Kasumi-1 (cell line): Measurements from ENCODE around the gene EFNA5.
"Not testable (repeated sequence)": the region's sequence is repeated elsewhere in the genome, so short reads cannot be mapped to it uniquely, and the experiment has no call there.

ENCODE experiments used
- DNase-seq, 2 experiments: peaks; one replicate each; lab custom pipeline; 2025; lab: John Stamatoyannopoulos, UW

The EFNA5 gene

DNA sequence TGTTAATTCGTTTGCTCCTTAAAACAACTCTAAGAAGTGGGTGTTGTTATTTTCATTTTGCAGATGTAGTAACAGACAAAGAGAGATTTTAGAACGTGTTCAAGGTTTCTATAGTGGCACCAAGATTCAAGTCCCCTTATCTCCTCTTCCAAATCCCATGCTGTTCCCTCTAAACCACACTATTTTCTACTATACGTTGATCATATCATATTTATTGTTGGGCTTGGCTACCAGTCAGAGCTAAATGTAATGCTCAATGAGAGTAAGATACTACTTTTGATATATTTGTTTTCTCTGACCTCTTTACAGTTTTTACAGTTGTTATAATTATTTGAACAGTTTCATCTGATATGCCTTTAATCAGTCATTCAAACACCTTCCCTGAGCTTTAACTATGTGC, 212.9 kb downstream of the EFNA5 start:
- no peak for DNase-seq

DNA sequence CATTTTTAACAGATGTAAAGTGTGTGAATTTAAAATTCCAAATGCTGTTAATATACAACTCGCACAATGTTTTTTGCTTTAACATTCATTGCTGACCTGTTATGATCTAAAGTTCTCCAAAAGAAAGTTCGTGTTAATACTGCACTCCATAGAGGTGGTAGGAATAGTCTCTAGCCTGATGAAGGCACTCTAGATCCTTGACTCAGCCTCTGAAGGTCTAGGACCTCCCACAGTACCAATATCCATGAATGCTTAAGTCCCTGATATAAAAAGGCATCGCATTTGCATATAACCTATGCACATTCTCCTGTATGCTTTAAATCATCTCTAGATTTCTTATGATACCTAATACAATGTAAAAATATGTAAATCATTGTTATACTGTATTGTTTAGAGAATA, 213.6 kb downstream of the EFNA5 start:
- no peak for DNase-seq

DNA sequence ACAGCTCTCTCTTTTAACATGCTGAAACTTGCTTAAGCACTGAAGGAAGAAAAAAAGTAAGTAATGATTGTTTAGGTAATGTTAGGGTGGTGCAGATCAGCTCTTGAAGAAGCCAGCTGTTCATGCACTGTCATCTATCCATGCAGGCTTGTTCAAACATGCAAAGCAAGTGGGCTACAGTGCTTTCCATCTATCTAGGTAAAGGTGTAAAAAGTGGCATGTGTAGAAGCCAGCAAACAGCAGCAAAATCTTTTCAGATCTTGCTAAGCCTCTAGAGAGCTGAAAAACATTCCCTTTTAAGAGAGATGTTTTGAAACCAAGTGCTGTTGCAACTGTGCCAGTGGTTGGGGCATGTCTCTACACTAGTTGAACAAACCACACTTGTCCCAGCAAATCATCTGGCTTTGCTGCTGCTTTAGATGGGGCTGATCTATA, 214.4 kb downstream of the EFNA5 start:
- no peak for DNase-seq

DNA sequence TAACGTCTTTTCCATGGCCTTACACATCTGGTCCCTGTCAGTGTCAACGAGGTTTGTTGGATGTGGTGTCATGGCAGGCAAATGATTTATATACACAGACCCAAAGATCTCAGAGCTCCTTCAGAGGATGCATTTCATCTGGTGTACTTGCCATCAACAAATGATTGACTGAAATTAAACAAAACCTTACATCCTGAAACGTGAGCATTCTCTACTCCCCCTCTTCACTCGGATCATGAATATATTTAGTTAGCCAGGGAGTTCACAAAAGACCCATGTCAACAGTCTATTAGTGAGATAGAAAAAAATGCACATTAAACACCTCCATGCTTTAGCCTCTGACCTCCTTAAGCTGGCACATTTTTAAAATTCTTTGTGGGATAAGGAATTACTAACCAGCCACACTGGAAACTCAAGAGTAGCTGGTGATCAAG, 215.6 kb downstream of the EFNA5 start:
- no peak for DNase-seq

GRCh38 chr5:107451827-107452226, 218.9 kb downstream of the EFNA5 start:
- not testable (repeated sequence) for DNase-seq

- no peak for DNase-seq
These were observed 219.7 kb downstream of the EFNA5 start for GRCh38 chr5:107451028-107451427.

DNA sequence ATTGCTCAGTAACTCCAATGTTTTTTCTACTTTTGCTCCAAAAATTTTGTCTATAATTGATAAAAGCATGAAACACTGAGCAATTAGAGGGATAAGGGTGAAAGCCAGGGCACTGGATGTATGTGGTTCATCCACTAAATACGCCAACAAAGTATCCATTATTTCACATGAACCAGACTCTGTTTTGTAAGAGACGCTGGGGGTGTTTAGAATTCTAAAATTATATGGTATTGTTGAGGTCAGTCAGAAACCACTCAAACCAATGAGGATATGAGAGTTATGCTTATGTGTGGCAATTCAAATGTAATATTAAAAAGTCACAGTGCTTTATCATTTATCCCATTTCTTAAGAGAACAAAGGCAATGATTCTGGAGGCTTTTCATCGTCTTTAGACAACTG, 220.2 kb downstream of the EFNA5 start:
- DNase-seq = no peak

DNA sequence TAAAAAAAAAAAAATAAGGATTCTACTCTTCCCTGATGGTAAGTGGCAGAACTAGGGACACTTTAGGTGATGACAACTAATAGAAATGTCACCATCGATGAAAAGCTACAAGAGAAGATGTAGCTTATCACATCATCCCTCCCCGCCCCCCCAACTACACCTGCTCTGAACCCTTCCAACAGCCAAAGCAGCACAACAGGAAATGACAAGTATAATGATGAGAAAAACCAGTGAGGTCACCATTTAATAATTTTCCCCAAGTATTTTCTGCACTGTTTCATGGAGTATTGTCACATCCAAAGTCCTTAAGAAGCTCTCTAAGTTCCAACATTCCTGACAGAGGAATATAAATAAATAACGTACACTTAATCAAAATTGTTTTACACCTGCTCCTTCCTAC, 221.4 kb downstream of the EFNA5 start:
- DNase-seq = no peak

- DNase-seq = no peak
These were observed 223.2 kb downstream of the EFNA5 start for GRCh38 chr5:107447587-107447986.

- DNase-seq = no peak
These were observed 223.8 kb downstream of the EFNA5 start for GRCh38 chr5:107446972-107447371.

- DNase-seq = no peak
These were observed 226.4 kb downstream of the EFNA5 start for GRCh38 chr5:107444300-107444699.

DNA sequence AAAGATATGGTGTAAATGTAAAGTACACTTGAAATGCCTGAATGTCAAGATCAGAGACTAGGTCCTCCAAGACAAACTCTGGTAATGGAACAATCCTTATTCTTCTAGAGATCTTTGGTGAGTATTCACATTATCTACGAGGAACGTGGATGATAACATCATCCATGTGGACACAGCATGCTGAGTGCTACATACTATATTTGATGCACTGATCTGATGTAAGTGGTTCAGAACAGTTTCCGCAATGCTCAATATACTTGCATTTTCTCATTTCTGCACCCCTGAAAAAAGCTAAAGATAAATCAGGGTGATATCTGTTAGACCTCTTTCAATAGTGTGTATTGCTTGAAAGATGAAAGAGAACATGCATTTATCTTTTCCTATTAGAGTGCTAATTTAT, 226.8 kb downstream of the EFNA5 start:
- no peak for DNase-seq

DNA sequence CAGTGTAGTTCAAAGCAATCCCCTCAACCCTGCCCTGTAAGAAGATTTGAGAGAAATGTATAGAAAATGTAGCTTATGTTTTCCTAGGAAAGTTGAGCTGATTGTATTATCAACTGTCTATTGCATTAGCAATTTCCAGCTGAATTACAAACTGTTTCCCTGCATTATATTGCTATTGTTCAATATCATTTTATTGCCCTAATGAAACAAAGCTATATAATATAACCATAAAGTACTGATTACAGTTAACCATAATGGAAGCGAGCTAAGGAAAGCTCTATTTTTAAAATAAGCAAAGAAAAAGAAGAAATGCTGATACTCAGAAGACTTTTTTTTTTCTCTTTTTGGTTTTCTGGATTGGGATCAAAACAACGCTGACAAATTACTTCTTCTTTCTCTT, 228.3 kb downstream of the EFNA5 start:
- no peak for DNase-seq

- DNase-seq = no peak
These were observed 230.9 kb downstream of the EFNA5 start for GRCh38 chr5:107439832-107440231.

DNA sequence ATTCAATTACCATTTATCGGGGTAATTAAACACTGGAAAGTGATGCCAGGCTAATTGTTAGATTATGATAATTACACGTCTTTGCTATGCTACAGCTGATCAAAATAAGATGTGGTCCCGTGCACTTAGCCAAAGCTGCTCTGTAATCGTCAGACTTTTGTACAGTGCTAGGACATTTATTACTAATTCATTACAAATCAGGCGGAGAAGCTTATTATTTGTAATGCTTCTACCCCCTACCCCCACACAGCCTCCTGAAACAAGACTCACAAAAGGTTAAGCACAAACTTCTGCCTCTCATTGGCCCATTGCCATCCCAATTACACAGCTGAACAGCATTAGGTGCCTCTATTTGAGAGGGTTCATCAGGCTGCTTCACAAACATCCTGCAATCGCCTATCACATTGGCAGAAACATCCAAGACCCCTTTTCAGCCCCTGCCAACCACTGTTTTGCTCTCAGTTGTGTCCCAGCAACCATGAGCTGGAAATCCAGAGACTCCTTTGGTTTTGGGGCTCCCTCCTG, 232.7 kb downstream of the EFNA5 start:
- DNase-seq = no peak

DNA sequence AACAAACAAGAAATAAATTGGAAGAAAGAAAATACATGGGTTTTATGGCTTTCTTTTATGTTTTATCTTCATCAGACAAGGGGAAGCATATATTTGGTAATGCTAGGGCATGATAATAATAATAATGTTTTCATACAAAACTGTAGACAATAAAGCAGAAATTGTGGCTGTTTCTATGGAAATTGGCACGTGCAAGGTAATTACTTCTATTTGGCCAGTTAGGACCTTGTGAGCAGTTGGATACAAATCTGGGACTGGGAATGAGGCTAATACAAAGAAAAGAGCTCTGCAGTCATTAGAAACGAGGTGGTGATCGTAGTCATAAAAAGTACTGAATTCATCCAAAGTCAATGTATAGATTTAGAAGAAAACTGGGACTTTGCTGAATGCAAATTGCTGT, 233.6 kb downstream of the EFNA5 start:
- DNase-seq = no peak

DNA sequence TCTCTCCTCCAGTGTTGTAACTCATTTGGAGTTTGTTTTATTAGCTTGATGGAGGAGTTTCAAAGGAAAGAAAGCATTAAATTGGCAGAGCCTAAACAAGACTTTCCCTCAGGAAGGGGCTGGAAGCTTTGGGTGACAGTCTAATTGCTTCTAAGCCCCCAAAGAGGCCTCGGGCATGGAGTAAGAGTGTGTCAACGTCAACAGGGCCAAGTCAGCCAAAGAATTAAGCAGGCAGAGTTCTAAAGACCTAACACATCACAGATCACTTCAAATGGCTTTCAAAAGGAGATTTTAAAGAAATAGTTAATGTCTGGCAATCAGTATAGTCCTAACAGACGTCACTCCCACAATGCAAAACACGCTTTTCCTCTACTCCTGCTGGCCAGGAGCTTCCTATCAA, 234.5 kb downstream of the EFNA5 start:
- no peak for DNase-seq

DNA sequence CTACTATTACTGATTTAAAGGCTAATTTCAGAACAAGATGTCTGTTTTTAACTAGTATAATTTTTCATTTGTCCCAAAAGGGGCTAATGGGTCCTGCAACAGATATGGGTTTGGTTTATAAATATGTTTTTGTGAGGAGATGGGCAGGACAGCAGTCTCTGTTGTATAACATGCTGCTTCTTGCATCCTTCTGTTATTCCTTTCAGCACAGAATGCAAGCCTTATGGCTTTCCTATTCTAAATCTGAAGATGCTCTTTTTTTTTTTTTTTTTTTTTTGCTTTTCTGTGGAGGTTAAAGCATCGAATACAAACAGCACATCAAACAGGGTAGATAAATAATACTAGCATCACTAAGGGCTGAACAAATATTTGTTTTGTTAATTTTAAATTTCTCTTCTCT, 235.7 kb downstream of the EFNA5 start:
- DNase-seq = no peak

DNA sequence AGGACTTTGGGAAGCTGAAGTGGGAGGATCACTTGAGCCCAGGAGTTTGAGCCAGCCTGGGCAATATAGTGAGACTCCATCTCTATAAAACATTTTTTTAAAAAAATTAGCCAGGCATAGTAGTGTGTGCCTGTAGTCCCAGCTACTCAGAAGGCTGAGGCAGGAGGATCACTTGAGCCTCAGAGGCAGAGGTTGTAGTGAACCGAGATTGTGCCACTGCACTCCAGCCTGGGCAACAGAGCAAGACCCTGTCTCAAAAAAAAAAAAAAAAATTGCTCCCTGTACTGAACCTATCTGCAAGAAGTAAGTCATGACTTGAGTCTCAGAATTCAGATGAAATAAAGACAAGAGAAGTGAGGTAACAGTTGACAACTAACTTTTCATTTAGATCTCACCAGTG, 237.1 kb downstream of the EFNA5 start:
- DNase-seq = not testable (repeated sequence)

DNA sequence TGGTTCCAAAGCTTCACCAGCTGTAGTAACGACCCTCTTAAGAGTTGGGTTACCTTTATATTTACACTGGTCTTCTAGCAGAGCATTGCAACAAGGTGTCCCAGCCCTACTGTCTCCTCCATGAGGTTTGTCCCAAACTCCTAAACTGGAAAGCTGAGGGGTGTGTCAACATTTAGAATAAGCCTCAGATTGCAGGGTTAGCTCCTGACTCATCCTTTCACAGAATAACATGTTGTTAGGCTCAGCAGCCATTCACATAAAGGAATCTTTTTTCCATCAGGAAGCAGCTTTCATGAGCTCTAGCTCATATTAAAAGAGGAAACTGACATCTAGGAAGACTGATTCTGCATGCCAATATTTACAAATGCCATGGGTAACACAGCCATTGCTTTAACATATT, 238.7 kb downstream of the EFNA5 start:
- DNase-seq = no peak

DNA sequence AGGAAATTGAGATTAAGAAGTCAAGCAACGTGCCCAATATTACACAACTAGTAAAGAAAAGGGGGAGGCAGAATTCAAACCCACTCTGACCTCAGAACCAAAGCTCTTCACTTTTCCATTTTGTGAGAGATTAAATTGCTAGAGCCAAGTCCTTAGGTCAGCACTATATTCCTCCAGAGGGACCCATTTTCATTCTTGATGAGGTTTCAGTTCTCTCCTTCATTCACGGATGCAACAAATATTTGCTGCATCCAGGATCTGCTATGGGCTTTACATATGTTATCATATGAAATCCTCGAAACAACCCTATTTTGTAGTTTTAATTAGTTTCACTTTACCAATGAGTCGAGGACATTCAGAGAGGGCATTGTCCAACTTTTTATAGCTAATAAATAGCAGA, 239.2 kb downstream of the EFNA5 start:
- no peak for DNase-seq

DNA sequence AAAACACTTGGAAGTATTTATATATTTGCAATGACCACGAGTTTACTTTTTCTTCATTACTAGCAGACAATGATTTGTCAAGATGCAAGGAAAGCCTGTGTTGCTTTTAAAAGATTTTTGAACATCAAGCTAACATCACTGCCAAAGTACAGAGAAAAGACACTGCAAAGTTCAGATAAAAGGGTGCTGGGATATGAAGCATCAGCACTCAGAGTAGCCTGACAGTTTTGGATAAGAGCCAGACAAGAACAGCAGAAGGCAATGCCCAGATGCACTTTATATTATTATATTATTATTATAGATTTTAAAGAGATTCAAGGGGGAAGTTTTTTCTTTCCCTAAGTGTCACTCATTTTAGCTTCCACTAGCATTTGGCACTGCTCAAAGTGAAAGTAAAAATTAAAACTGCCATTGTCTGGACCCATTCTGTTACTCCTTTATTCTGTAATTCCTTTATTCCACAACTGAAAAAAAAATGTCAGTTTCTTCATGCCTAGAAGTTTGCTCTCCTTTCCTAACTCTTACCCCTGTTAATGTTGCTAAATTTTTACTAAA, 240.6 kb downstream of the EFNA5 start:
- peak in 1 of 2 experiments; percentile 31 for DNase-seq

- no peak for DNase-seq
These were observed 242.4 kb downstream of the EFNA5 start for GRCh38 chr5:107428303-107428813.

DNA sequence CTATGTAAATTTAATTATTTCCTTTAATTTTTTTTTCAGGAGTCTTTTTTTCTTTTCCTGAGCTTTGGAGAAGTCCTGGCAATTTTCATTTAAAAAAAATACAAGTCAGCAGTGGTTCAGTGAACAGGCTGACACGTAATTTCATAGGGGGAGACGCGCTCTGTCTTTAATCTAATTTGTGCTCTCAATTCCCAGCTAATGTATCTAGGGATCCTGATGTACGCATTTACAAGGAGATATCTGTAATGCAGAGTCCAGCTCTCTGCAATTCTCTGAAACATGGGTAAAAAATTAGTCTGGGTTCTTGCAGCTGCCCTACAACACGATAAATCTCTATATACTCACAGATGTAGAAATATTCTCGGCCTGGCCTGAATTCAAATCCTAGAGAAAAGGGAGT, 243.9 kb downstream of the EFNA5 start:
- DNase-seq = no peak
